ENCODE measurements around the gene CPNE7.

The CPNE7 gene

GRCh38 chr16:89575247-89576152 is at the start of gene CPNE7:
Gene CPNE7 (plus strand): TSS chr16:89575758. CDS start chr16:89575898, 140 bp downstream.
- no peak for DNase-seq

GRCh38 chr16:89529097-89529496 is 46.5 kb upstream of the CPNE7 start:
- DNase-seq: no peak

- no peak for DNase-seq
Observed at GRCh38 chr16:89530401-89531381, 44.9 kb upstream of the CPNE7 start.

- no peak for DNase-seq
Observed at GRCh38 chr16:89531821-89532526, 43.6 kb upstream of the CPNE7 start.

GRCh38 chr16:89534252-89534756 is 41.3 kb upstream of the CPNE7 start:
- DNase-seq: peak; percentile 37

GRCh38 chr16:89536371-89536770 is 39.2 kb upstream of the CPNE7 start:
- no peak for DNase-seq

GRCh38 chr16:89536886-89537548 is 38.5 kb upstream of the CPNE7 start:
- DNase-seq: no peak

- DNase-seq: no peak
Observed at GRCh38 chr16:89537549-89537925, 38.0 kb upstream of the CPNE7 start.

GRCh38 chr16:89538286-89538685 is 37.3 kb upstream of the CPNE7 start:
- DNase-seq: no peak

GRCh38 chr16:89540557-89540956 is 35.0 kb upstream of the CPNE7 start:
- DNase-seq: no peak

GRCh38 chr16:89541792-89542191 is 33.8 kb upstream of the CPNE7 start:
- DNase-seq: no peak

GRCh38 chr16:89544113-89544512 is 31.4 kb upstream of the CPNE7 start:
- DNase-seq: no peak

GRCh38 chr16:89544713-89545043 is 30.9 kb upstream of the CPNE7 start:
- no peak for DNase-seq

GRCh38 chr16:89545044-89545830 is 30.3 kb upstream of the CPNE7 start:
- DNase-seq: no peak

GRCh38 chr16:89545831-89546574 is 29.6 kb upstream of the CPNE7 start:
- no peak for DNase-seq

- no peak for DNase-seq
Observed at GRCh38 chr16:89546781-89547180, 28.8 kb upstream of the CPNE7 start.

- DNase-seq: no peak
Observed at GRCh38 chr16:89547291-89547690, 28.3 kb upstream of the CPNE7 start.

- DNase-seq: no peak
Observed at GRCh38 chr16:89547860-89548259, 27.7 kb upstream of the CPNE7 start.

GRCh38 chr16:89548344-89549006 is 27.1 kb upstream of the CPNE7 start:
- no peak for DNase-seq

Measured in activated CD4-positive, alpha-beta T cell treated with anti-CD3 and anti-CD28 coated beads, Interleukin-2, Interleukin-6, amounts not matched to agents 100 ng/mL and 50 ng/mL, durations not matched to agents 16 hours and 8 hours (primary cell).